SK-N-SH treated with all-trans-retinoic acid at 6 μM for 48 hours (cell line): ENCODE measurements around the gene HNF1A.

ENCODE experiments used
- ESRRG ChIP-seq: fragments of 250-450 bp; sonication (Bioruptor Pico); IDR thresholded peaks from 2 replicates; pipeline ENCODE4 v1.6.1; 2021; ENCODE audit warnings: mild to moderate bottlenecking
- OSR1 ChIP-seq: fragments of 250-450 bp; sonication (Bioruptor Pico); IDR thresholded peaks from 2 replicates; pipeline ENCODE4 v1.8.0; 2022; ENCODE audit warnings: moderate library complexity, mild to moderate bottlenecking, inconsistent platforms
- RARB ChIP-seq: fragments of 250-450 bp; sonication (Bioruptor Pico); IDR thresholded peaks from 2 replicates; pipeline ENCODE4 v1.8.0; 2021; ENCODE audit warnings: mild to moderate bottlenecking, moderate library complexity
- TOX ChIP-seq: fragments of 250-450 bp; sonication (Bioruptor Pico); IDR thresholded peaks from 2 replicates; pipeline ENCODE4 v1.8.0; 2021; ENCODE audit warnings: mild to moderate bottlenecking, moderate library complexity, borderline replicate concordance

GRCh38 chr12:120936197-120936596 is 42.1 kb upstream of the HNF1A start:
- TF ChIP-seq OSR1 (CRISPR knock-in tag) (no peak), RARB (no peak), ESRRG (CRISPR knock-in tag) (no peak), TOX (CRISPR knock-in tag) (no peak)
